SK-N-SH (cell line): Measurements from ENCODE around the gene OPHN1.

ENCODE experiments used
- EZH2phosphoT487 ChIP-seq: fragments of 200-600 bp; sonication (generic); IDR thresholded peaks from 2 replicates; pipeline ENCODE4 v1.6.1; 2017; ENCODE audit warnings: low read depth, mixed run types, mild to moderate bottlenecking, antibody characterized with exemption, moderate library complexity, borderline replicate concordance
- JUND ChIP-seq: IDR thresholded peaks from 2 replicates; pipeline ENCODE4 v1.4.0; 2012
- POLR2AphosphoS5 ChIP-seq: IDR thresholded peaks from 2 replicates; pipeline ENCODE4 v1.6.1; 2012; ENCODE audit warnings: low read depth, low read length
- RAD21 ChIP-seq: IDR thresholded peaks from 2 replicates; pipeline ENCODE4 v1.6.1; 2012; ENCODE audit warnings: mild to moderate bottlenecking, low read length
- YY1 ChIP-seq: IDR thresholded peaks from 2 replicates; pipeline ENCODE4 v1.4.0; 2012; ENCODE audit warnings: low read depth, mild to moderate bottlenecking
- TF ChIP-seq, protein P1 (sequence below): fragments of 200-600 bp; sonication (generic); IDR thresholded peaks from 2 replicates; pipeline ENCODE4 v1.6.1; 2017; ENCODE audit warnings: antibody characterized with exemption, mild to moderate bottlenecking, moderate library complexity
- TF ChIP-seq, protein P2 (sequence below): IDR thresholded peaks from 2 replicates; pipeline ENCODE4 v1.4.0; 2012; ENCODE audit warnings: low read depth
- TF ChIP-seq, protein P3 (sequence below): fragments of 150-350 bp; IDR thresholded peaks from 2 replicates; pipeline ENCODE4 v1.6.1; 2017; ENCODE audit warnings: antibody characterized with exemption, low read length, low read depth, borderline replicate concordance

DNA sequence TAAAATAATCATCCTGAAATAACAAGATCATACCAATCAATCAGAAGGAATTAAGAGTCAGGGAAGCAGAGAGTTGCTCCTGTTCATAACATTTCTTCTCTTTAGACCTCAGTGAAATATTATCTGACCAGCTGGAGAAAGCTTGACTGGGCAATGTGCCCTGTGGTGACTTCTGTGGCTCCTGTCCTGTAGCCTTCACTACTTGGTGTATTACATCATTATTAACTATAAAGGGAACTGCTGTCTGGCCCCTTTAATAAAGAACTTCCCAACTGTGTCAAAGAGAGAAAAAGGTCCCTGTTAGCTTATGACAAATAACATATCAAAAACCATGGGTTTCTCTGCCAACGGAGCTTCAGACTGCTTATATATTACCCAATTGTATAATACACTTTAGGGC is 18.0 kb downstream of the OPHN1 start:
- TF ChIP-seq JUND (no peak), EZH2phosphoT487 (no peak), RAD21 (no peak), YY1 (no peak), POLR2AphosphoS5 (no peak)
- TF ChIP-seq, protein P1, sequence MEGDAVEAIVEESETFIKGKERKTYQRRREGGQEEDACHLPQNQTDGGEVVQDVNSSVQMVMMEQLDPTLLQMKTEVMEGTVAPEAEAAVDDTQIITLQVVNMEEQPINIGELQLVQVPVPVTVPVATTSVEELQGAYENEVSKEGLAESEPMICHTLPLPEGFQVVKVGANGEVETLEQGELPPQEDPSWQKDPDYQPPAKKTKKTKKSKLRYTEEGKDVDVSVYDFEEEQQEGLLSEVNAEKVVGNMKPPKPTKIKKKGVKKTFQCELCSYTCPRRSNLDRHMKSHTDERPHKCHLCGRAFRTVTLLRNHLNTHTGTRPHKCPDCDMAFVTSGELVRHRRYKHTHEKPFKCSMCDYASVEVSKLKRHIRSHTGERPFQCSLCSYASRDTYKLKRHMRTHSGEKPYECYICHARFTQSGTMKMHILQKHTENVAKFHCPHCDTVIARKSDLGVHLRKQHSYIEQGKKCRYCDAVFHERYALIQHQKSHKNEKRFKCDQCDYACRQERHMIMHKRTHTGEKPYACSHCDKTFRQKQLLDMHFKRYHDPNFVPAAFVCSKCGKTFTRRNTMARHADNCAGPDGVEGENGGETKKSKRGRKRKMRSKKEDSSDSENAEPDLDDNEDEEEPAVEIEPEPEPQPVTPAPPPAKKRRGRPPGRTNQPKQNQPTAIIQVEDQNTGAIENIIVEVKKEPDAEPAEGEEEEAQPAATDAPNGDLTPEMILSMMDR, result no peak
- TF ChIP-seq, protein P2, sequence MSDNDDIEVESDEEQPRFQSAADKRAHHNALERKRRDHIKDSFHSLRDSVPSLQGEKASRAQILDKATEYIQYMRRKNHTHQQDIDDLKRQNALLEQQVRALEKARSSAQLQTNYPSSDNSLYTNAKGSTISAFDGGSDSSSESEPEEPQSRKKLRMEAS, result no peak
- TF ChIP-seq, protein P3, sequence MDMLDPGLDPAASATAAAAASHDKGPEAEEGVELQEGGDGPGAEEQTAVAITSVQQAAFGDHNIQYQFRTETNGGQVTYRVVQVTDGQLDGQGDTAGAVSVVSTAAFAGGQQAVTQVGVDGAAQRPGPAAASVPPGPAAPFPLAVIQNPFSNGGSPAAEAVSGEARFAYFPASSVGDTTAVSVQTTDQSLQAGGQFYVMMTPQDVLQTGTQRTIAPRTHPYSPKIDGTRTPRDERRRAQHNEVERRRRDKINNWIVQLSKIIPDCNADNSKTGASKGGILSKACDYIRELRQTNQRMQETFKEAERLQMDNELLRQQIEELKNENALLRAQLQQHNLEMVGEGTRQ, result no peak
